HG03469 (cell line): ENCODE measurements around the gene ARHGEF16.

ENCODE experiments used
- ATAC-seq: cut with Tn5 transposase; IDR thresholded peaks from one replicate; pipeline ENCODE4 v1.9.1; 2021; ENCODE audit warnings: mild to moderate bottlenecking, moderate library complexity, moderate number of reproducible peaks; ENCODE audit not compliant: unreplicated experiment

ARHGEF16 gene

DNA sequence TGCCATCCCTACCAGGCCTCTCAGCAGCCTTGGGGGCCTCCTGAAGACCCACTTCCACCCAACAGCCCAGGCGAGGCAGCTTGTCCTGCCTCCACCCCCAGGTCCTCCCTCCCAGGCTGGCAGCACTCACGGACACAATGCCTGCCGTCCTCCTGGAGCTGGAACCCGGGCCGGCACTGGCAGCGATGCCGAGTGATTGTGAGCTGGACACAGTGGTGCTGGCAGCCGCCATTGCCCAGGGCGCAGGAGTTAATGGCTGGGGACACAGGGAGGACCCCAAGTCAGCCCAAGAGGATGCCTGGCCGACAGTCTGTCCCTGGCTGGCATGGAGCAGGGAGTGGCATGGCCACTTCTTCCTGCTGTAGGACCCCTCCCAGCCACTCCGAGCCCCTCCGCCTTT lies 60.8 kb downstream of the ARHGEF16 start:
- no peak for ATAC-seq

GRCh38 chr1:3515774-3516480 lies 61.5 kb downstream of the ARHGEF16 start:
- ATAC-seq: no peak

DNA sequence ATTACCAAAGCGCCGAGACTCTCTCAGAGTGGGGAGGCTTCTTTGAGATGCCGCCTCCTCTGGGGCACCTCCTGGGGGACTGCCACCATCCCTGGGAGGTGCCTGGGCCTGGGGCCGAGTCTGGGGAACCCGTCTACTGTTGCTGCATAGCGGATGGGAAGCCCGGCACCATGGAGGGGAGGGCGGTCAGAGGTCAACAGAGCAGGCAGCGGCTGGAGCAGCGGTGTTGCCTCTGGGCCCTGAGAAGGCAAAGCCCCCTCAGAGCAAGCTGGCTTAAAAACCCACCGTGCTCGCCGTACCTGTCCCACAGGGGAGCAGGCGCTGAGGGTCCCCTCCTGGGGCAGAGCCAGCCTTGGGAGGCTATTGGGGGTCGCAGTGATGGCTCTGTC lies 62.0 kb downstream of the ARHGEF16 start:
- ATAC-seq: no peak

DNA sequence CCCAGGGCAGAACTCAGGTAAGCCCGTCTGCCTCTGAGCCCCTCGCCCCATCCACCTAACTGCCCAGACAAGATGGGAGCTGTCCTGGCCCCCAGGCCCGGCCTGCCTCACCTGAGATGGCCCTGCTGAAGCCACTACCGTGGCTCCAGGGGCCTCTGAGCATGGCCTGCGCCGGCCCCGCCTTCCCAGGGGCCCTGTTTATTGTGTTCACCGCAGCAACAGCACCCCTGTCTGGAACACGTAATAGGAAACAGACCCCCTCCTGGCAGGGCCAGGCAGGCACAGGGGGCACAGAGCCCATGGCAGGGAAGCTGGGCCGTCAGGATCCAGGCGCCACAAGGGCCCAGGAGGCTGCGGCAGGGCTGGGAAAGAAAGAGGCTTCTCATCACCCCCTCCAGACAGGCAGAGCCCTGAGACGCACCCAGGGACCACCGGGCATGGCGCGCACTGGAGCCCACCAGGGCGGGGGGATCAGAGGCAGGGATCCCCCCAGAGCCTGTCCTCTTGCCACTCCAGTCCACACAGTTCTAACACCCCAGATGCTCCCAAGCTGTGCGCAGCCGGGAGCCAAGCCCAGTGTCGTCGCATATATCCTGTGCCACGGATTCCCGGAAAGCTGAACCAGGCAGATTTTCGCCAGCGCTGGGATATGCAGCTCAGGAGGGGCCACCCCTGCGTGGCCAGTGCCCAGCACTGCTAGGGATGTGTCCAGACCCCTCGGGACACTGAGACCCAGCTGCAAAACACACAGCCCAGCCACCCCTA lies 62.6 kb downstream of the ARHGEF16 start:
- ATAC-seq: no peak

- ATAC-seq: no peak
Observed at GRCh38 chr1:3518256-3518655, 63.8 kb downstream of the ARHGEF16 start.

GRCh38 chr1:3518756-3519155 lies 64.3 kb downstream of the ARHGEF16 start:
- no peak for ATAC-seq

- no peak for ATAC-seq
Observed at GRCh38 chr1:3519301-3519885, 64.9 kb downstream of the ARHGEF16 start.

- ATAC-seq: no peak
Observed at GRCh38 chr1:3520419-3521378, 66.2 kb downstream of the ARHGEF16 start.

DNA sequence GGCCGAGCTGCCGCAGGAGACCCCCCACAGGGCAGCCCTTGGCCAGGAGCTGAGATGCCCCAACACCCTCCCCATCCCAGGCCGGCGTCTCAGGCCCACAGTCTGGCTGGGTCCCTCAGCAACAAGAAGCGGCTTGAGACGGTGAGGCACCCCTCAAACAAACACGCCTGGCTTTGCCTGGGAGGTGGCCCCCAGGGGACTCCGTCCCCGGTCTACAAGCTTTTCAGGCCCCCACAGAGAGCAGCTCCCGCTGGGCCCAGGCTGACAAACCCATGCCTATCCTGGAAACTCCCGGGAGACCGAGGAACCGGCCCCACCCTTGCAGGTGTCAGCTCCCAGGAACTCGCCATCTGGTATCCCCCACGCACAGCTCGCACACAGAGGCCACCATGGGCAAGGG lies 67.0 kb downstream of the ARHGEF16 start:
- ATAC-seq: no peak

DNA sequence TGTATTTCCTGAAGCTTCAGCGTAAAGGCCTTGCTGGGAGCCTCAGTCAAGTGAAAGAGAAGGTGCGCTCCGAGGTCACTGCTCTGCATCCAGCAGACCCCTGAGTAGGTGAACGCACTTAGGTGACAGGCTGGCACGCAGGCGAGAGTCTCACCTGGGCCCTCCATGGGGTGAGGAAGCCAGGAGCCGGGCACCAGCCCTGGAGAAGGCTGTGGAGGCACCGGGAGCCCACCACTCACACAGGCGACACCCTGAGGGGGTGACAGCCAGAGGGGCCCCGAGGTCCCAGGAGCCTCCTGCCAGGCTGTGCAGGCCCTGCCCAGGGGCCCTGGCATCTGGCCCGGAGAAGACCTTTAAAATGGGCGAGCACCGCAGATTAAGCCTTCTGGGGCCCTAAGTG lies 67.6 kb downstream of the ARHGEF16 start:
- no peak for ATAC-seq

GRCh38 chr1:3522564-3523265 lies 68.2 kb downstream of the ARHGEF16 start:
- ATAC-seq: no peak

GRCh38 chr1:3523980-3524379 lies 69.5 kb downstream of the ARHGEF16 start:
- no peak for ATAC-seq

- ATAC-seq: no peak
Observed at GRCh38 chr1:3524556-3525203, 70.2 kb downstream of the ARHGEF16 start.

- no peak for ATAC-seq
Observed at GRCh38 chr1:3525551-3526482, 71.4 kb downstream of the ARHGEF16 start.

DNA sequence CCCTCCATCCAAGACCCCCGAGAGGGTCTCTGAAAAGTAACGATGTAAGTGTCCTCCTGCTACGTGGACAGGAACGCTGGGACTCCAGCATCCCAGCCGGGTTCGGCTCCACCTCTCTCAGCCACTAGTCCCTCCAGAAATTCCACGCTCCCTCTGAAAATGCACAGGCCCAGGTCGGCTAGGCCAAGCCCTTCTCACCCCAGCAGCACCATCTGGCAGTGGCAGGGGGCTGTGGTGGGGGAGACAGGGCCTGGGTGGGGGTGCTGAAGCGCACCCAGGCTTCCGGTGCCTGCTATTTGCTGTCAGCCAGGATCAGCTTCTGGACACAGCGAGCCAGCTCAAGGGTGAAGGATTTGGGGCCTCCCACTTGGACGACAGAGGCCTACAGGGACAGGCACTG lies 73.3 kb downstream of the ARHGEF16 start:
- ATAC-seq: no peak

GRCh38 chr1:3529099-3529729 lies 74.7 kb downstream of the ARHGEF16 start:
- ATAC-seq: no peak

GRCh38 chr1:3530086-3530925 lies 75.8 kb downstream of the ARHGEF16 start:
- ATAC-seq: no peak
